ENCODE results near the gene CCDC174.
"Not testable (repeated sequence)": the region's sequence is repeated elsewhere in the genome, so short reads cannot be mapped to it uniquely, and the experiment has no call there.

The CCDC174 gene

GRCh38 chr3:14634763-14635400 lies 16.7 kb upstream of the CCDC174 start:
- H3K9me3 Mint-ChIP-seq = no peaks in the 10 kb centered on the region
- H3K27ac Mint-ChIP-seq = no peak overlapping the region
- no peaks in the 10 kb centered on the region for H3K36me3 Mint-ChIP-seq
- H3K4me1 Mint-ChIP-seq = no peaks in the 10 kb centered on the region
- peaks cover 70% of the 10 kb centered on the region for H3K27me3 Mint-ChIP-seq
- no peak overlapping the region for H3K4me3 Mint-ChIP-seq
- no peak for ATAC-seq

- H3K36me3 Mint-ChIP-seq = no peaks in the 10 kb centered on the region
- H3K27me3 Mint-ChIP-seq = peaks cover 61% of the 10 kb centered on the region
- no peak for ATAC-seq
- no peaks in the 10 kb centered on the region for H3K9me3 Mint-ChIP-seq
- H3K27ac Mint-ChIP-seq = no peak overlapping the region
- H3K4me1 Mint-ChIP-seq = no peaks in the 10 kb centered on the region
- no peak overlapping the region for H3K4me3 Mint-ChIP-seq
Observed at GRCh38 chr3:14636496-14637087, 15.0 kb upstream of the CCDC174 start.

- H3K4me1 Mint-ChIP-seq = no peaks in the 10 kb centered on the region
- no peak overlapping the region for H3K27ac Mint-ChIP-seq
- no peaks in the 10 kb centered on the region for H3K36me3 Mint-ChIP-seq
- H3K4me3 Mint-ChIP-seq = no peak overlapping the region
- ATAC-seq = no peak
- peaks cover 40% of the 10 kb centered on the region for H3K27me3 Mint-ChIP-seq
- H3K9me3 Mint-ChIP-seq = no peaks in the 10 kb centered on the region
Observed at GRCh38 chr3:14640157-14640562, 11.4 kb upstream of the CCDC174 start.

- no peaks in the 10 kb centered on the region for H3K4me1 Mint-ChIP-seq
- ATAC-seq = no peak
- no peaks in the 10 kb centered on the region for H3K36me3 Mint-ChIP-seq
- no peaks in the 10 kb centered on the region for H3K9me3 Mint-ChIP-seq
- no peak overlapping the region for H3K4me3 Mint-ChIP-seq
- peaks cover 34% of the 10 kb centered on the region for H3K27me3 Mint-ChIP-seq
- H3K27ac Mint-ChIP-seq = no peak overlapping the region
Observed at GRCh38 chr3:14640734-14641133, 10.8 kb upstream of the CCDC174 start.

- no peak overlapping the region for H3K4me3 Mint-ChIP-seq
- no peaks in the 10 kb centered on the region for H3K36me3 Mint-ChIP-seq
- peaks cover 30% of the 10 kb centered on the region for H3K27me3 Mint-ChIP-seq
- H3K4me1 Mint-ChIP-seq = no peaks in the 10 kb centered on the region
- no peak for ATAC-seq
- no peak overlapping the region for H3K27ac Mint-ChIP-seq
- no peaks in the 10 kb centered on the region for H3K9me3 Mint-ChIP-seq
Observed at GRCh38 chr3:14641346-14641745, 10.2 kb upstream of the CCDC174 start.

GRCh38 chr3:14645453-14645852 lies 6.1 kb upstream of the CCDC174 start:
- no peak overlapping the region for H3K27ac Mint-ChIP-seq
- H3K9me3 Mint-ChIP-seq = no peaks in the 10 kb centered on the region
- H3K36me3 Mint-ChIP-seq = no peaks in the 10 kb centered on the region
- no peak overlapping the region for H3K4me3 Mint-ChIP-seq
- no peaks in the 10 kb centered on the region for H3K27me3 Mint-ChIP-seq
- peaks cover 6% of the 10 kb centered on the region for H3K4me1 Mint-ChIP-seq
- no peak for ATAC-seq

GRCh38 chr3:14646131-14646573 lies 5.4 kb upstream of the CCDC174 start:
- no peak overlapping the region for H3K27ac Mint-ChIP-seq
- peaks cover 10% of the 10 kb centered on the region for H3K4me1 Mint-ChIP-seq
- no peaks in the 10 kb centered on the region for H3K36me3 Mint-ChIP-seq
- H3K9me3 Mint-ChIP-seq = no peaks in the 10 kb centered on the region
- no peaks in the 10 kb centered on the region for H3K27me3 Mint-ChIP-seq
- no peak for ATAC-seq
- no peak overlapping the region for H3K4me3 Mint-ChIP-seq

GRCh38 chr3:14646589-14647413 lies 4.8 kb upstream of the CCDC174 start:
- no peak for ATAC-seq
- Mint-ChIP-seq H3K27me3 (no peaks in the 10 kb centered on the region), H3K4me1 (peaks cover 10% of the 10 kb centered on the region), H3K9me3 (no peaks in the 10 kb centered on the region), H3K27ac (no peak overlapping the region), H3K36me3 (no peaks in the 10 kb centered on the region), H3K4me3 (no peak overlapping the region)

GRCh38 chr3:14647976-14648955 lies 3.3 kb upstream of the CCDC174 start:
- peaks cover 4% of the 10 kb centered on the region for H3K36me3 Mint-ChIP-seq
- no peak for ATAC-seq
- no peak overlapping the region for H3K27ac Mint-ChIP-seq
- H3K27me3 Mint-ChIP-seq = no peaks in the 10 kb centered on the region
- no peak overlapping the region for H3K4me3 Mint-ChIP-seq
- no peaks in the 10 kb centered on the region for H3K9me3 Mint-ChIP-seq
- H3K4me1 Mint-ChIP-seq = peaks cover 21% of the 10 kb centered on the region

GRCh38 chr3:14649466-14649865 lies 2.1 kb upstream of the CCDC174 start:
- Mint-ChIP-seq H3K27me3 (no peaks in the 10 kb centered on the region), H3K36me3 (peaks cover 4% of the 10 kb centered on the region), H3K27ac (no peak overlapping the region), H3K4me3 (no peak overlapping the region), H3K9me3 (no peaks in the 10 kb centered on the region), H3K4me1 (peaks cover 30% of the 10 kb centered on the region)
- no peak for ATAC-seq

GRCh38 chr3:14650193-14650592 lies 1.4 kb upstream of the CCDC174 start:
- peak overlapping the region; percentile 97 for H3K27ac Mint-ChIP-seq
- ATAC-seq = no peak
- peak overlapping the region; percentile 99 for H3K4me3 Mint-ChIP-seq
- no peaks in the 10 kb centered on the region for H3K9me3 Mint-ChIP-seq
- H3K4me1 Mint-ChIP-seq = peaks cover 30% of the 10 kb centered on the region
- peaks cover 7% of the 10 kb centered on the region for H3K36me3 Mint-ChIP-seq
- H3K27me3 Mint-ChIP-seq = no peaks in the 10 kb centered on the region

GRCh38 chr3:14652360-14652907 lies 872 bp downstream of the CCDC174 start:
- not testable (repeated sequence) for H3K9me3 Mint-ChIP-seq, H3K27me3 Mint-ChIP-seq, ATAC-seq
- peaks cover 20% of the 10 kb centered on the region for H3K36me3 Mint-ChIP-seq
- peaks cover 33% of the 10 kb centered on the region for H3K4me1 Mint-ChIP-seq
- H3K27ac Mint-ChIP-seq = peak overlapping the region; percentile 97
- peak overlapping the region; percentile 99 for H3K4me3 Mint-ChIP-seq

- Mint-ChIP-seq H3K36me3 (peaks cover 52% of the 10 kb centered on the region), H3K4me3 (no peak overlapping the region), H3K9me3 (no peaks in the 10 kb centered on the region), H3K4me1 (peaks cover 25% of the 10 kb centered on the region), H3K27me3 (no peaks in the 10 kb centered on the region), H3K27ac (peak overlapping the region; percentile 8)
- peak; percentile 83 for ATAC-seq
Observed at GRCh38 chr3:14657579-14657978, 6.0 kb downstream of the CCDC174 start.

GRCh38 chr3:14658978-14659377 lies 7.4 kb downstream of the CCDC174 start:
- Mint-ChIP-seq H3K27ac (no peak overlapping the region), H3K4me1 (peaks cover 12% of the 10 kb centered on the region), H3K27me3 (no peaks in the 10 kb centered on the region), H3K9me3 (no peaks in the 10 kb centered on the region), H3K4me3 (no peak overlapping the region), H3K36me3 (peaks cover 64% of the 10 kb centered on the region)
- ATAC-seq = no peak
